ENCODE data around the gene TTN.

- TF ChIP-seq POLR2A (IDR thresholded peaks at IDR 0.05; ENCODE audit: low read depth, low read length) (no peak), TAF1 (IDR thresholded peaks at IDR 0.05; ENCODE audit: borderline replicate concordance, low read depth, low read length) (no peak)
These were observed 217.9 kb downstream of the TTN start for GRCh38 chr2:178589335-178589734.
